Adrenal gland (tissue), 5 donors: ENCODE results near the gene CACNA1I.

ENCODE experiments used
- CTCF ChIP-seq, 6 experiments: fragments of 450-650 bp in 4 of 6; fragments of 200-600 bp in 2 of 6; sonication (generic) in 1 of 6; IDR thresholded peaks; 1 replicate in 5 of 6; 2 replicates in 1 of 6; pipeline versions ENCODE4 v1.5.1 to v1.8.0; 2016 to 2021; ENCODE audit warnings: antibody characterized with exemption in 6 of 6, mild to moderate bottlenecking in 2 of 6, moderate library complexity in 1 of 6
- POLR2A ChIP-seq, 2 donors: fragments of 450-650 bp; IDR thresholded peaks; one replicate each; pipeline ENCODE4 v1.6.1; 2017; ENCODE audit warnings: antibody characterized with exemption in 2 of 2, mild to moderate bottlenecking in 2 of 2, moderate library complexity in 1 of 2
- donor health status: DM: no; HTN: no; CAD: no.

- TF ChIP-seq CTCF (IDR thresholded peaks at IDR 0.05), result no peak
- TF ChIP-seq POLR2A (IDR thresholded peaks at IDR 0.05), result no peak
These were observed 149.3 kb downstream of the CACNA1I start for GRCh38 chr22:39719559-39720450.
